GM20431 (cell line): ENCODE results near the gene OOSP4A.

Experiments used
- in situ Hi-C: fragments of 300-500 bp; cut with MseI, MboI; formaldehyde crosslinking; loops from one replicate; pipeline ENCODE4 v1.15.0; 2020; ENCODE audit warnings: low sequenced_read_pairs; ENCODE audit not compliant: unreplicated experiment

Gene OOSP4A

DNA sequence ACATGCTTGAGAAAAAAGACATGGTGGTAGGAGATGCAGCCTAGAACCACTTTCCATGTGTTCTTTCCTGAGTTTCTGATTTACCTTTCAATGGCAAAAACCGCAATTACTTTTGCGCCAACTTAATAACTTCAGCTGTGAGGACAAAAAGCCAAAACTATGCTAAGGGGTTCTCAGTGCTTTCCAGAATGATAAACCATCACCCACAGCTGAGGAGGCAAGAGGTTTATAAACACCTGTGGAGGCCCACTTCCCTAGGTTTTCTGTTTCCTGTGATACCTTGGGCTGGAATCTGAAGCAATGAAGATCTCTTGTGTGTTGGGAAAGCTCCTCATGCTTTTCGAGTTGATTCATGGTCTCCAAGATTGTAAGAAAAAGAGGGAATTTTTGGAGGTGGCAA lies at the start of gene OOSP4A:
TSS of gene OOSP4A (plus strand) at position 301 of the 400 bp plus-strand sequence. CDS start at position 301, 0 bp downstream.
- in situ Hi-C loops: no loop called here

DNA sequence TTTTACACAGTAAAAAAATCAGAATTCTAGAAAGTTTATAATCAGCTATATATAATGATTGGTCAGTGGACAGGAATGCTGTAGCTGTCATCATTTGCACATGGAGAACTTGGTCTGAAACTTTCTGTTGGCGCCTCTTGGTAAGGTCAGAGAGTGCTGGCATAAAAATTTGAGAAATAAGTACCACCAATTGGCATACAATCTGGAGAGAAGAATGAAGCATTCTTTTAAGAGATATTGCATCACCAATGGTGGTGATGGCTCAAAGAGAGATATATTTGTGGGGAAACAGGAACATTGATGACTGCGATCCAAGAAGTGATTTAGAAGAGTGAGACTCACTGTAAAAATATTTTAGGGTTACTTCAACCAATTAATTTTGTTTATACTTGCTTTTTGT lies 45.4 kb upstream of the OOSP4A start:
- in situ Hi-C loops: no loop called here

DNA sequence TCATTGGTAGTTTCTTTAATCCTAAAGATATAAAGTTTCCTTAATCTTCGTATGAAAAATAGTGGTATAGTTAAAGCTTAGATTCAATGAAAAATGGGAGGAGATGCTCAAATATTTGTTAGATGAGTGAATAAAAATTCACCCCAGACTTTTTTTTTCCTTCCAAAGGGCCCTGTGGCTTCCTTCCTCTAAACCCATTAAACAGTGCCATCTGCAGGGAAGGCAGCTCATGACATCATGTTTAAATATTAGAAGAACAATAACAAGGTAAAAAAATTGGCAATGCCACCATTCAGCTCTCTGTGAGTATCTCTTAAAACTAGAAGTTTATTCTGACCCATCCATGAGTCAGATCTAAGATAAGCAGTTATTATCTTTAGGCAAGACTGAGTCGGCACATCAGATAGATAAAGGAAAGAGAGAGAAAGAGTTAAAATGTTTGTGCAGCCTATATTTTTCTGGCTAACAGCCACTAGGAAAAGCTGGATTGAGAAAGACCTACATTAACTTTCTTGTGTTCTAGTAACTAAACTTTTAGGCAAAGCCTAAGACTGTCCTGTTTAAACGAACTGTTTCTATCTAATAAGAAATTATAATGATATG lies 44.7 kb upstream of the OOSP4A start:
- in situ Hi-C loops: no loop called here

DNA sequence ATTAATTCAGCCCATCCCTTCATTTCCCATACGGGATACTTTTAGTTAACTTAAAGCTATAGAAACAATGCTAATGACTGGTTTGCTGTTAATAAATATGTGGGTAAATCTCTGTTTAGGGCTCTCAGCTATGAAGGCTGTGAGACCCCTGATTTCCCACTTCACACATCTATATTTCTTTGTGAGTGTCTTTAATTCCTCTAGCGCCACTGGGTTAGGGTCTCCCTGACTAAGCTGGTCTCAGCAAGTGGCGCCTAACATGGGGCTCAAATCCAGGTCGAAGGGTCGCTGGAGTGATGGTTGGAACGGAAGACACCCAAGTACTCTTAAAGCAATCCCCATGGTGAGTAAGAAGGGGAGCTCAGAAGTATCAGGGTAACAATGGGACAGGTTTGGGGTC lies 40.0 kb upstream of the OOSP4A start:
- in situ Hi-C loops: no loop called here

DNA sequence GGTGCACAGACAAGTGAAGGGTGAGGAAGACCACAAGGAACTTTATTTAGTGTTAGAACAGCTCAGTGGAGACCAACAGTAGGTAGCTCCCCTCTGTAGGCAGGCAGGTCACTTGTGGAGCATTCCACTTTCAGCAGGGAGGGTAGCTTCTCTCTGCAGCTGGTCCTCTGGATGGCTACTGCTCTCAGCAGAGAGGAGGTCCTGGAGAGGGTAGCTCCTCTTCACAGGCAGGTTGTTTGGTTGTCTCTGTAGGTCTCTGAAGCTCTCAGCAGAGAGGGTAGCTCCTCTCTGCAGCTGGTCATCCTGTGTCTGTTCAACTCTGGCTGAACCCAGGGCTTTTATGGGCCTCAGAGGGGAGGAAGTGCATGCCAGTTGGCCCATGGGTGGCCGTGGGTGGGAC lies 32.1 kb upstream of the OOSP4A start:
- in situ Hi-C loops: no loop called here

DNA sequence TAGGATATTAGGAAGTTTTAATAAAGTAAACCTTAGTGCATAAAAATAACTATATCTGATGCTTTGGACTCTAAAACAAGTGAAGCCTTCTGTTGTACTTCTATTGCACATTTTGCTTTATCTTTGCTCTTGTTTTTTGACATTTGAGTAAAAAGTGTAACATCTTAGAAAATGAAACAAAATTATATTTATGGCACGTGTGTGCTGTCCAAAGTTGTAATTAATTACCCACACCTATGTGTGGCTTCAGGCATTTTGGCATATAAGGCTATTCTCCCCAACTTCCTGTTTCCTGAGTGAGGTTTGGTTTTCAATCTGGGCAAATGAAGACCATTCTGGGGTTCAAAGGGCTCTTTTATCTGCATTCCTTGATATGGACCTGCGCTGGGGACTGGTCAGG lies 25.7 kb upstream of the OOSP4A start, which contains the start of gene OOSP1:
TSS of gene OOSP1 (plus strand) at position 301 of the 400 bp plus-strand sequence. CDS start at position 324, 23 bp downstream.
- in situ Hi-C loops: no loop called here

DNA sequence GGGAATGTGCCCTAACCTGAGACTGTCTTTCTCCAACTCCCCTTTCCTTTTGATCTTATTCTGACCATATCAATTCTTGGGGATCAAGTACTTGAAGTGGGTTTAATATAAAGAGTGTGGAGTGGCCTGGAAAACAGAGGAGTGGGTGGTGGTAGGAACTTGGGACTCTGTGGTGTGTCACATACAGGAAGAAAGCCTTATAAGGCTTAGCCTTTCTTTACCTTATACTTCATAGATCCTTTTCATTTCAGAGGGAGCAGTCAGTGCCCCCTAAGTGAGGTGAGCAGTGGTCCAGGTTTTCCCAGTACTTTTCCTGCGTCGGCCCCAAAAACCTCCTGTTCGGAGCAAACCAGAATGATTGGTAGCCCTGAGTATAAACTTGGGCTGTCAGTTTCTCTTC lies 25.1 kb upstream of the OOSP4A start:
- in situ Hi-C loops: no loop called here

DNA sequence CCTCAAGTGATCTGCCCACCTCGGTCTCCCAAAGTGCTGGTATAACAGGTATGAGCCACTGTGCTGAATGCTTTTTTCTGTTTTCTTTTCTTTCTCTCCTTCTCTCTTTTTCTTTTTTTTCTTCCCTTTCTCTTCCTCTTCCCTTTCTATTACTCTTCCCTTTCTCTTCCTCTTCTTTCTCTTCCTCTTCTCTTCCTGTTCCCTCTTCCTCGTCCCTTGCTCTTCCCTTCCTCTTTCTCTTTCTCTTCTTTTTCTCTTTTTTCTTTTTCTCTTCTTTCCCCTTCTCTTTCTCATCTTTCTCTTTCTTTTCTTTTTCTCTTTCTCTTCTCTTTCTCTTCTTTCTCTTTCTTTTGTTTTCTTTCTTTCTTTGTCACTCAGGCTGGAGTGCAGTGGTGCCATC lies 24.4 kb upstream of the OOSP4A start:
- in situ Hi-C loops: no loop called here

DNA sequence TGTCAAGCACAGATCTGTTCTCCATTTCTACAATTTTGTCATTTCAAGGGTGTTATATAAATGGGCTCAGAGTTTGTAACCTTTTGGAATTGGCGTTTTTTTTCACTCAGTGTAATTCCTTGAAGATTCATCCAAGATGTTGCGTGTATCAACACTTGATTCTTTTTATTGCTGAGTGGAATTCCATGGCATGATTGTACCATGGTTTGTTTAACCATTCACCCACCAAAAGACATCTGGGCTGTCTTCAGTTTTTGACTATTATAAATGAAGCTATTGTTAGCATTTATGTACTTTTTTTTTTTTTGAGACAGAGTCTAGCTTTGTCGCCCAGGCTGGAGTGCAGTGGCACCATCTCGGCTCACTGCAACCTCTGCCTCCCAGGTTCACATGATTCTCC lies 22.7 kb upstream of the OOSP4A start:
- in situ Hi-C loops: no loop called here

DNA sequence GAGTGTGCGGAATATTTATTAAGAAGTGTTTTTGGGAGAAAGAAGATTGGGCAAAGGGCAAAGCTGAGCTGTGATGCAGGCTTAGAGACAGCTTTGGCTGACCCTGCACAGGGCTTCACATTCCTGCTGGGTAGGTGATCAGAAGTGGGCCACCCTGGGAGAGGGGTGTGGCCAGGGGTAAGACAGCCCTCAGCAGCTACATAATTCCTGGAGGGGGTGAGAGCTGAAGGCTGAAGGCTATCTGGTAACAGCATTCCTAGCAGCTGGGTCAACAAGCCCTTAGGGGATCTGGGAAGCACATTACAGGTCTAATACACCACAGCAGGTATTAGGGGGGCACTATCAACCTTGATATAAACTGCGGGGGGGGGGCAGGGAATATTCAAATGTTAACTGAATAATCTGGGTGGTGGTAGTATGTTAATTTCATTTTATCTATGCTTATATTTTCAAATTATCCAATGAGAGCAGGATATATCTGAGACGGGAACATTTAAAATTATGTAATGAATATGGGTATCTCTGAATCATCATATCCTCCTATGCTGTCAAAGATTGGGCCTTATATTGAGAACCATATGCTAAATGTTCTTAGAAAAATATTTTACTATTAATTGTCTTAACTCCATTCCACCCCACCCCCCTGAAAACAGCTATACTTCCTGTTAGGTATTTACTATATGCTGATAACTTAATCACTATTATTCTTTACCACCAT lies 19.7 kb upstream of the OOSP4A start:
- in situ Hi-C loops: no loop called here

DNA sequence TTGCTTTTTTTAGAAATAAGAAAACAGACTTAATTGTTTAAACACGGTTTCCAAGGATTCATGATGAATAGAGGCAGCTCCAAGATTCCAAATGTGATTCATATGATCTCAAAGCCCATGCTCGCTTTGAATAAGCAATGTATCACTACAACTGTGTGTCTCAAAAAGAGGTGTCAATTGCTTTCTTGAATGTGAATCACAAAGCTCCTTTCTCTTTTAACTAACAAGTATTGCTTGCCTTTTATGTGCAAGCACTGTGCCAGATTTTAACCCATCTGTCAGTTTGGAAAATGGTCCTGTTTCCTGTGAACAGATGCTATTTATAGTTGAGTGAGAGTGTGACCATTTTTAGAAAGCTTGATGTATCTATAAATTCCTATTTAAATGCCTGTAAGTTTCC lies 19.1 kb upstream of the OOSP4A start:
- in situ Hi-C loops: no loop called here

DNA sequence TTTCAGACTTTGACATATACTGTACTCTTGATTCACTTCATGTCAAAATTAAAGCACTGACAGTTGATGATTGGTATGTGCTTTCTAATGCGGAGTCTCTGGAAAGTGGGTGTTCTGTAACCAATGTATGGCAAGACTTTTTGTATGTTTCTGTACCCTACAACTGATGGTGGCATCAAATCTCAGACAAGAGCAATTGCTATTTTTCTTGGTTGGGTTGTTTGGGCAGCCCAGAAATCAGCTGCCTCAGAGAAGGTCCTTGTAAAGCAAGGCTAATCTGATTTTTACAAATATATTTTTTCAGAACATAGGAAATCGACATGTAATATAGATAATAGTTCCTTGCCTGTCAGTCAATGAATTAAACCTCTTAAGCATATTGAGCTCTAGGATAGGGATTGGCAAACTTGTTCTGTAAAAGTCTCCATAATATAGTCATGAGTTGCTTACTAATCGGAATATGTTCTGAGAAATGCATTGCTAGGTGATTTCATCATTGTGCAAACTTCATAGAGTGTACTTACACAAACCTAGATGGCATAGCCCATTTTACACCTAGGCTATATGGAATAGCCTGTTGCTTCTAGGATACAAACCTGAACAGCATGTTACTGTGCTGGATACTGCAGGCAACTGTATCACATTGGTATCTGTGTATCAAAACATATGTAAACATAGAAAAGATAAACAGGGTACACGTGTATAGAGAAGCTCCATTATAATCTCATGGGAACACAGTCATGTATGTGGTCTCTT lies 10.2 kb upstream of the OOSP4A start:
- in situ Hi-C loops: no loop called here

DNA sequence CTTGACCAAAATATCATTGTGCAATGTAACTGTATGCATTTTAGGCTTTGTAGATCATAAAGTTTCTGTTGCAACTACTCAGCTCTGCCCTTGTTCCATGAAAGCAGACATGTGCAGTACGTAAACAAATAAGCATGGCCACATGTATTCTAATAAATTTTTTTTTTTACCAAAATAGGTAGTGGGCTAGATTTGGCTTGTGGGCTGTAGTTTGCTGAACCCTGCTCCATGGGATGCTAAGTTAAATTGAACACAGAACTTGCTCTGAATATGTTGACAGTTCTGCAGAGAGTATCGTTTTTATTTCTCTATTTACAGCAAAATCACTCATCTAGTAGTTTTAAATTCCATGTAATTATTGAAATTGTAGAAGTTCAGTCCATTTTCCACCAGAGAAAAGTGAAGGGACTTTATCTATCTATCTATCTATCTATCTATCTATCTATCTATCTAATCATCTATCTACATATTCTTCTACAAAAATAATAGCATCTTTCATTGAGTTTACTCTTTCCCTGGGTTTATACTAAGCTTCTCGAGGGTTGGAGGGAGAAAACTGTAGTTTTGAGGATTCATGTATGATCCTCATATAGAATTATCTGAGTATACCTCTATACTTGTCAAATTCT lies 9.5 kb upstream of the OOSP4A start:
- in situ Hi-C loops: no loop called here

DNA sequence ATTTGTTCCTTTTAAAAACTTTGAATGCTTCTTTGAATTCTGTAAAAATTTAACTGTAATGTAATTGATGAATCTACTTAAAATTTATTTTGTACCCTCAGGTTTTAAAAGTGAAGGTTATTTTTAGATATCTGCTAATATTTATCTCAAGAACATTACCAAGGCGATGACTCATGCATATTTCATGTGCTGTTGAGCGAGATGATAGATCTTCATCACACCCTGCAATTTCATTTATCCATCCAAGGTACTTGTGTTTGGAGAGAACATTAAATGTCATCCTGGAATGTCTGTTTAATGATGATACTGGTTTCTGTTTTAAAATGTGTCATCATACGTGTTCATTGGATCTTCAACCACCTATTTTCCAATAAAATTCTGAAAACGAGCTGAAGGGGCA lies 6.7 kb upstream of the OOSP4A start:
- in situ Hi-C loops: no loop called here

DNA sequence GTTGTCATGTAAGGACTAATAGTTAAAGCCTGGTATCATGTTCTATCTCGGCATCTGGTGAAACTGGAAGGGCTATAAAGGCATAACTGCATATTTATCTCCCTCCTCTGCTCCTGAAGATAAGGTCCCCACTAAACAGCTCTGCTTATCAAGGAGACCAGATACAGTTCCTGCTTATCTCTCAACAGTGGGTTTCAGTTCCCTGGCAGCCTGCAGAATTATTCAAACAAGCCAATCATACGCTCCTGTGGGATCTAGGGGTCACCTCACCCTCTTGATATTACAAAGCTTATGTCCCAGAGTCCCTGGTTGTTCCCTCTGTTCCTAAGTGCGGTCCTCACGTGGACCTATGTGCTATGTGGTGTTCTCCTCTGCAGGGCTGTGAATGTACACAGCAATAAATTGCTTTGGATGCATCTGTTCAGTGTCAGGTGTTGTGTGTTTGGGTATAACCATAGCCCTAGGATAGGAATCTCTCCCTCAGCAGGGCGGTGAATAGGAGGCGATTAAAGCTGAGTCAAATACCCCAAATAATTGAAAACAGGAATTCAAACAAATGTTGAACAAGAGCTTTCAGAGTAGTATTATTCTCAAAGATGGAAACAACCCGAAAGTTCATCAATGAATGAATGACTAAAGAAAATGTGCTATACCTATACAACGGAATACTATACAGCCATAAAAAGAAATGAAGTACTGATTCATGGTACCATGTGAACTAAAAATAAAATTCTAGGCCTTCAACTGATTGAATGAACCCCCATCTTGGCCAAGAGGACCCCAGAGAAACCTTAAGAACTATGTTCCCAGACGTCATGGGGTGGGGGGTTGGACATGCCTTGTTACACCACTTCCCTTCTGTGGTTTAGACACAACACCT lies 3.1 kb upstream of the OOSP4A start:
- in situ Hi-C loops: no loop called here

DNA sequence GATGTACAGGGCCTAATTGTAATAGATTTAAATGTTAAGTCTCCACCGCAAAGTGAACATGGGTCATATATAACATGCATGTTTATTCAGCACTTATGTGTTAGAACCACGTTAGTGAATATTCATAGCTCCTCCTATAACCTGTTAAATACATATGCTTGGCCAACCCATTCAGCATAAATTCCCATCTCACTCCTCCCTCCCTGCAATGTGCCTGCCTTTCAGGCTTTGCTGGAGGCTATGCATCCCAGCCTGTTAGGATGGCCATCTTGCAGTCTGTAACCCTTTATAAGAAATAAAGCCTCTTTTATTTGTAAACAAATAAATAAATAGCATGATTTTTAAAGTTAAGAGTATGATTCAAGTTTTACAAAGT lies 1.7 kb upstream of the OOSP4A start:
- in situ Hi-C loops: no loop called here

DNA sequence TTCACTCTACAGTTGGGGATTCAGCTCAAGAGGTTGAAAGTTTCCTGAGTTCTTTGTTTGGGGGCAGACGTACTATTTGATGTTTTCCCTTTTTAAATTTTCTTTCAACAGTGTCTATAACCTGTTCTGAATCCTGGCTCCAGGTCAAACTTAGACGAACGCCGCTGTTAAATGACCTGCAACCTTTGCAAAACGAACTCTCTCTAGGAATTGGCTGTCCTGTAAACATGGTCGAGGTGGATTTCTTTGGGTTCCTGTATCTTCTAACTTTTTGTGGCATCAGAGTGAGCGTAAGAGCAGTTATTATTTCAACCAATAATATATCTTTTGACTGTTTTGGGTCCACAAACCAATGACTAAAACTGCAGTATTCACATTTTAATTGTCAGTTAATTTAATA lies 1.6 kb downstream of the OOSP4A start:
- in situ Hi-C loops: no loop called here

DNA sequence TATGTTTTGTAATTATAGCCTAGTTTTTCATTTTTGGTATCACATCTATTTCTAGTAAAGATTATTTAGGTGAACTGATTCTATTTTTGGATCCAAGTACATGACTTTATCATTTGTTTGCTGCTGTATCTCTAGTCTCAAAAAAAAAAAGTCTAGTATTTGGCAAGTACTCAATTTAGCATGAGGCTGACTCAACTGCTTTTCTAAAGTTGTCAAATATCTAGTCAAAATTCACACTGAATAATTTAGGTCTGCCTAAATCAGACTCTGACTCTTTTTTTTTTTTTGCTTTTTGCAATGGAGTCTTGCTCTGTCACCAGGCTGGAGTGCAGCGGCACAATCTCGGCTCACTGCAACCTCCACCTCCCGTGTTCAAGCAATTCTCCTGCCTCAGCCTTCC lies 2.4 kb downstream of the OOSP4A start:
- in situ Hi-C loops: no loop called here

DNA sequence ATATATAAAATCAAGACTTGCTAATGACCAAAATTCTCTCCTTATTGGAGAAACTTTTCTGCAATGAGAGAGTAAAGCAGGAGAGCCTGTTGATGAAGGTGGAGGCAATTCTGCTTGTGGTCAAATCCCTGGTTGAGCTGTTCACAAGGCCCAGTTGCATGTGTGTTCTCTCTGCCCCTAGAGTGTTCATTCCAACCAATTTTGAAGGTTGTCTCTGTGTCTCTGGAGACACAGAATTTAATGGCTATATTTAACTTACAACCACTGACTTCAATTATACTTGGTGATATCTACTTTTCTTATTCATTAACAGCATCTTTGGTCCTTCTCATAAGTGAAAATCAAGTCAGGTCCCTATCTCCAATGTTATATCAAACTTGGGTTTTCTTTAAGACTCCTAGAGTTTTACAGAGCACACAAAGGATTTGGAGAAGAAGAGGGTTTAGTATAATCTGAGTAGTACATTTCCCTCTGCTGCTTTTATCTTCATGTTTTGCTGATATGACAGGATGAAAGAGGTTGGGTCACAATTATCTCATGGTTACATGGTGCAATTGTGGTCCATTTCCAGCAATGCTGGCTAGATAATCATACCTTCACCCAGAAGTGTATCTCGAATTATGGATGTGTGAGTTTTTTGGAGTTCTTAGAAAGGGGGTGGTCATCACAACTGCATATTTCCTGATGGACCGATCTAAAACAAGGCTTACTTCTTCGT lies 4.0 kb downstream of the OOSP4A start:
- in situ Hi-C loops: no loop called here
